Epithelial cell of esophagus (primary cell): ENCODE results near the gene AFM.

Source experiments
- DNase-seq: peaks from one replicate; pipeline ENCODE4 v3.0.0; 2010; ENCODE audit warnings: low read depth
- H3K4me3 ChIP-seq: 2 replicates; pipeline ENCODE4 v1.5.1; 2011; ENCODE audit warnings: mild to moderate bottlenecking, low read length, control low read depth
- TF ChIP-seq, protein P1 (sequence below): IDR thresholded peaks from 2 replicates; pipeline ENCODE4 v1.5.1; 2011; ENCODE audit warnings: low read depth, mild to moderate bottlenecking, low read length, control low read depth, inconsistent platforms; ENCODE audit not compliant: insufficient read depth; ENCODE audit errors: missing control alignments

AFM gene

DNA sequence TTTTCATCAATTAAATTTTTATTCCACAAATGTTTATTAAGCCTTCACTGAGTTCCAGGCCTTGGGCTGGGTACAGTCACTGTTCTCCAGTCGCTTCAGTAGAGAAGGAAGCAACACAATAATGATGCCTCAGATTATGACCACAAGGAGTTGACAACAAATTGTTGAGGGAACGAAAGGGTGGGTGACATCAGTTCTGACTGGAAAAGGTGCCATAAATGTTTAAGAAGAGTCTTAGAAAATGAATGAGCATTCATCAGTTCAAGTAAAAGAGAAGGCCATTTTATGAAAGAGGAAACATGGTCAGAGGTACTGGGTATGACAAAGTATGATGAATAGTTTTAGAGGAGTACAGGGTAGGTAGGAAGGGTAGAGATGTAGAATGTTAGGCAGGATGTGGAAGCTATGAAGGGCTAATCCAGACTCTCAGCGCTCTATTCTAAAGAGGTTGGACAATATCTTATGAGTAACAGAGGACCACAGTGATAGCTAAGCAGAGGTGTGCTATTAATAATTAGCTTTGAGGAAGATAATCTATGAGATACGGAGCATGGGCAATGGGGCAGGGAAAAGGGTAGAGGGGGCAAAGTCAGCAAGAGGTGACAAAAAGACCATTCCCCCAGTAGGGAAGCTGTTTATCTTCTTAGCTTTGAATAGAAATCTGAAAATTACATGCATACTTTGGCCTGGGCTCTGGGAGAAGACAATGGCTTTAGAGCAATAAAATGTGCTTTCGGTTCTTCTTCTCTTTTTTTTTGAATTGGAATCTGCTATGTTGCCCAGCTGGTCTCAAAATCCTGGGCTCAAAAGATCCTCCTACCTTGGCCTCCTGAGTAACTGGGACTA, 25.1 kb upstream of the AFM start:
- H3K4me3 ChIP-seq: no peak overlapping the region
- DNase-seq: no peak
- TF ChIP-seq, protein P1, sequence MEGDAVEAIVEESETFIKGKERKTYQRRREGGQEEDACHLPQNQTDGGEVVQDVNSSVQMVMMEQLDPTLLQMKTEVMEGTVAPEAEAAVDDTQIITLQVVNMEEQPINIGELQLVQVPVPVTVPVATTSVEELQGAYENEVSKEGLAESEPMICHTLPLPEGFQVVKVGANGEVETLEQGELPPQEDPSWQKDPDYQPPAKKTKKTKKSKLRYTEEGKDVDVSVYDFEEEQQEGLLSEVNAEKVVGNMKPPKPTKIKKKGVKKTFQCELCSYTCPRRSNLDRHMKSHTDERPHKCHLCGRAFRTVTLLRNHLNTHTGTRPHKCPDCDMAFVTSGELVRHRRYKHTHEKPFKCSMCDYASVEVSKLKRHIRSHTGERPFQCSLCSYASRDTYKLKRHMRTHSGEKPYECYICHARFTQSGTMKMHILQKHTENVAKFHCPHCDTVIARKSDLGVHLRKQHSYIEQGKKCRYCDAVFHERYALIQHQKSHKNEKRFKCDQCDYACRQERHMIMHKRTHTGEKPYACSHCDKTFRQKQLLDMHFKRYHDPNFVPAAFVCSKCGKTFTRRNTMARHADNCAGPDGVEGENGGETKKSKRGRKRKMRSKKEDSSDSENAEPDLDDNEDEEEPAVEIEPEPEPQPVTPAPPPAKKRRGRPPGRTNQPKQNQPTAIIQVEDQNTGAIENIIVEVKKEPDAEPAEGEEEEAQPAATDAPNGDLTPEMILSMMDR: no peak

DNA sequence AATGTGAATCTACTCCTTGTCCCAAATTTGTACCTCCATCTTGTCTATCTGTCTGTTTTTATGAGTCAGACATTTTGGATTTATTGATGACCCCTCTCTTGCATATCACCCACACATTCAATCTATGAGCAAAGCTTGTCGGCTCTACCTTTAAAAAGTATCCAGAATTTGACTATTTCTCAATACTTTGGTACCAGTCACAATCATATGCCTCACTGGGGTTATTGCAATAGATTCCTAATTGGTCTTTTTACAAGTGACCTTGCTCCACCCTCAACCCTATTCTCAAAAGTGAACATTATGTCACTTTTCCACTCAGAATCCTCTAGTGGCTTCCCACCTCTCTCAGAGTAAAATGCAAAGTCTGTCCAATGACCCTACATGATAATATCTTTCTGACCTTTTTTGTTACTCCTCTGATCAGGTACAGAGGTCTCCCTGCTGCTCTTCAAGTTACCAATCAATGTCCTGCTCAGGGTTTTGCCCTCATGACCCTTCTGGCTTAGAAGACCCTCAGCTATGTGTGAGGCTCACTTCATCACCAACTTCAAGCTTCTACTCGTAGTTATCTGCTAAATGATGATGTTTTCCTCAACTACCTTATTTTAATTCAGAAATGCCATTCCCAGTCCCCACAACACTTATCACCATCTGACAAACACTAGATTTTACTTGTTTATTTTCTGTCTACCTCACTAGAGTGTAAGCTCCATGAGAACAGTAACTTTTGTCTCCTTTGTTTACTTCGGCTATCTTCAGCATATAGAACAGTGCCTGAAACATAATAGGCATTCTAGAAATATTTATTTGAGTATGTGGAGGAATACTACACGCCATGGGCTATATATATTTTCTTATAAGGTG, 23.1 kb upstream of the AFM start:
- no peak for DNase-seq
- H3K4me3 ChIP-seq: no peak overlapping the region
- TF ChIP-seq, protein P1: no peak

DNA sequence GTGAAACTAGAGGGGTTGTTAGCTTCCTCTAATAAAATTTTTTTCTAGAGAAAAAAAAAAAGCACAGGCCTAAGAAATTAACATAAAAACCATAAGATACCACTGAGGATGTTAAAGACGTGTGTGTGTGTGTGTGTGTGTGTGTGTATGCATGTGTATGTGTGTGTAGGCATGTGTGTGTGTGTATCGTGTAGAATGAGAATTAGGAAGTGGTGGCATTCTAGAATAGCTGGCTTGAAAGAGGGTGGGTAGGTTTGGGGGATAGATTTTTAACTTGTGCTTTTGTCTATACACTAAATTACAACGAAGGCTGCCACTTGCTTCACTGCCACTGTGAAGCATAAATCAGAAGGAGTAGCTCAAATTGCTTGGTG, 22.5 kb upstream of the AFM start:
- TF ChIP-seq, protein P1: no peak
- DNase-seq: no peak
- no peak overlapping the region for H3K4me3 ChIP-seq

DNA sequence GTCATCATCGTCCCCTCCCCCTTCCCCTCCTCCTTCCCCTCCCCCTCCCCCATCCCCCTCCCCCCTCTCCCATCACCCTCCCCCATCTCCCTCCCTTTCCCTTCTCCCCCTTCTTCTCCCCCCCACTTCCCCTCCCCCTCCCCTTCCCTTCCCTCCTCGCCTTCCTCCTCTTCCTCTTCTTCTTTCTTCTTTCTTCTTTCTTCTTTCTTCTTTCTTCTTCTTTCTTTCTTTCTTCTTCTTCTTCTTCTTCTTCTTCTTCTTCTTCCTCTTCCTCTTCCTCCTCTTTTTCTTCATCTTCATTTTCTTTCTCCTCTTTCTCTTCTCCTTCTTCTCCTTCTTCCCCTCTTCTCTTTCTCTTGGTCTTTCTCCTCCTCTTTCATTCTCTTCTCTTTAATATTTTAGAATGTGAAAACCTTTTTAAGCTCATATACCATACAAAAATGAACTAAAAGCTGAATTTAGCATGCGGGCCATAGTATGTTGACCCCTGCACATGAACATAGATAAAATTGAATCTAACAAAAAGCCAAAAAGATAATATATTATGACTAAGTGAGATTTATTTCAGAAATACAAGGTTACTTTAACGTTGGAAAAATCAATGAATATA, 20.5 kb upstream of the AFM start:
- no peak for DNase-seq
- TF ChIP-seq, protein P1: no peak
- H3K4me3 ChIP-seq: no peak overlapping the region

DNA sequence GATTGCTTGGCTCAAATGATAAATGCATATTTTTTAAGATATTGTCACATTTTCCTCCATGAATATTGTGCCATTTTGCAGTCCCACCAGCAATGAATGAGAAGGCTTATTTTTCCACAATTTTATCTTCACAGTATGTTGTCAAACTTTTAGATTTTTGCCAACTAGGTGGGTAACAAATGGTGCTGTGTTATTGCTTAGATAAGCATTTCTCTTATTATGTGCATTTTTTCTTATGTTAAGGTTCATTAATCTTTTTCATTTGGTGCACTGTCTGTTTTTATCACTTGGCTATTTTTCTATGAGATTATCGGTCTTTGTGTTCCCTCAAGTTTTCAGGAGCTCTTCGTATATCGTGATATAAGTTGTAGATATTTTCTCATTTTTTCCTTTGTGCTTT, 13.4 kb upstream of the AFM start:
- no peak overlapping the region for H3K4me3 ChIP-seq
- TF ChIP-seq, protein P1: no peak
- DNase-seq: no peak

DNA sequence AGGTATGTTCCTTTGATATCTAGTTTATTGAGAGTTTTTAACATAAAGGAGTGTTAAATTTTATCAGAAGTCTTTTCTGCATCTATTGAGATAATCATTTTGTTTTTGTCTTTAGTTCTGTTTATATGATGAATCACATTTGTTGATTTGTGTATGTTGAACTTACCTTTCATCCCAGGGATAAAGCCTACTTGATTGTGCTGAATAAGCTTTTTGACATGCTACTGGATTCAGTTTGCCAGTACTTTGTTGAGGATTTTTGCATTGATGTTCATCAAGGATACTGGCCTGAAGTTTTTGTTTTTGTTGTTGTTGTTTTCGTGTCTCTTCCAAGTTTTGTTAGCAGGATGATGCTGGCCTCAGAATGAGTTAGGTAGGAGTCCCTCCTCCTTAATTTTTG, 10.8 kb upstream of the AFM start:
- H3K4me3 ChIP-seq: no peak overlapping the region
- TF ChIP-seq, protein P1: no peak
- no peak for DNase-seq
